GM19240 (cell line): ENCODE measurements around the gene SPACA5B.
"Not testable (repeated sequence)": the region's sequence is repeated elsewhere in the genome, so short reads cannot be mapped to it uniquely, and the experiment has no call there.

ENCODE experiments used
- DNase-seq: peaks from one replicate; pipeline ENCODE4 v3.0.0; 2011; ENCODE audit warnings: low spot score; ENCODE audit not compliant: insufficient read length

Gene SPACA5B

GRCh38 chrX:48130326-48130725, at the start of gene SPACA5B:
Gene SPACA5B (plus strand): TSS chrX:48130626. CDS start chrX:48130688, 62 bp downstream.
- DNase-seq: not testable (repeated sequence)

GRCh38 chrX:48083212-48083611, 47.2 kb upstream of the SPACA5B start:
- peak; percentile 65 for DNase-seq

GRCh38 chrX:48083706-48084105, 46.7 kb upstream of the SPACA5B start:
- no peak for DNase-seq

- DNase-seq: no peak
Observed at GRCh38 chrX:48086082-48086481, 44.3 kb upstream of the SPACA5B start.

- no peak for DNase-seq
Observed at GRCh38 chrX:48090123-48090522, 40.3 kb upstream of the SPACA5B start.

GRCh38 chrX:48092558-48092957, 37.9 kb upstream of the SPACA5B start:
- DNase-seq: not testable (repeated sequence)

GRCh38 chrX:48101443-48101842, 29.0 kb upstream of the SPACA5B start:
- no peak for DNase-seq

- no peak for DNase-seq
Observed at GRCh38 chrX:48102874-48103374, 27.5 kb upstream of the SPACA5B start.

GRCh38 chrX:48107717-48108116, 22.7 kb upstream of the SPACA5B start:
- no peak for DNase-seq

- not testable (repeated sequence) for DNase-seq
Observed at GRCh38 chrX:48125286-48125685, 5.1 kb upstream of the SPACA5B start.

GRCh38 chrX:48132308-48132844, 1.9 kb downstream of the SPACA5B start:
- not testable (repeated sequence) for DNase-seq

GRCh38 chrX:48139076-48139475, 8.7 kb downstream of the SPACA5B start:
- DNase-seq: not testable (repeated sequence)

GRCh38 chrX:48141810-48142508, 11.5 kb downstream of the SPACA5B start:
- DNase-seq: not testable (repeated sequence)

- not testable (repeated sequence) for DNase-seq
Observed at GRCh38 chrX:48142697-48143096, 12.3 kb downstream of the SPACA5B start.

GRCh38 chrX:48153769-48154168, 23.3 kb downstream of the SPACA5B start:
- no peak for DNase-seq

GRCh38 chrX:48154796-48155195, 24.4 kb downstream of the SPACA5B start:
- no peak for DNase-seq

GRCh38 chrX:48156014-48156413, 25.6 kb downstream of the SPACA5B start:
- DNase-seq: no peak

- no peak for DNase-seq
Observed at GRCh38 chrX:48165241-48165640, 34.8 kb downstream of the SPACA5B start.

GRCh38 chrX:48166322-48166721, 35.9 kb downstream of the SPACA5B start:
- DNase-seq: not testable (repeated sequence)

GRCh38 chrX:48179691-48180090, 49.3 kb downstream of the SPACA5B start:
- no peak for DNase-seq

- no peak for DNase-seq
Observed at GRCh38 chrX:48180811-48181210, 50.4 kb downstream of the SPACA5B start.

GRCh38 chrX:48181882-48182281, 51.5 kb downstream of the SPACA5B start:
- DNase-seq: not testable (repeated sequence)
